GM10266 (cell line): Measurements from ENCODE around the gene SLAIN1.

Experiments used
- DNase-seq: peaks from one replicate; pipeline ENCODE4 v3.0.0; 2012; ENCODE audit errors: extremely low spot score
- TF ChIP-seq, protein P1 (sequence below): IDR thresholded peaks from 2 replicates; pipeline ENCODE4 v1.5.1; 2012; ENCODE audit warnings: mild to moderate bottlenecking, low read depth; ENCODE audit not compliant: control insufficient read depth, insufficient read depth; ENCODE audit errors: missing control alignments

The SLAIN1 gene

DNA sequence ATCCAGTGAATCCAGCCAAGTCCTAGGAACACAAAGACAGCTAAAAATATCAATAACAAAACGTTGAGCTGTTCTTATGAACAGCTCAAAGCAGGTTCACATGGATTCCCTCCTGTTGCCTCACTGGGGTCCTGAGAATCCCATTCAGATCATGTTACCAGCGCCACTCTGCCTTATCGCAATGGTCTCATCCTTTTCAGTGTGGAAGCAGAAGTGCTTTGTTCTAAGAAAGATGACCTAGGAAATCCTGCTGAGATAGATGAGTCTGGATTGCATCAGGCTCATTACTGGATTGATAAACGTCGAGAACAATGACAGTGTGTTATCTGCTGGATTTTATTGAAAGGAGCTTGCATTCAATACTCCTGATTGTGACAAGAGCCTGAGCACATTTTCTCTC, 87.0 kb downstream of the SLAIN1 start:
- no peak for DNase-seq
- TF ChIP-seq, protein P1, sequence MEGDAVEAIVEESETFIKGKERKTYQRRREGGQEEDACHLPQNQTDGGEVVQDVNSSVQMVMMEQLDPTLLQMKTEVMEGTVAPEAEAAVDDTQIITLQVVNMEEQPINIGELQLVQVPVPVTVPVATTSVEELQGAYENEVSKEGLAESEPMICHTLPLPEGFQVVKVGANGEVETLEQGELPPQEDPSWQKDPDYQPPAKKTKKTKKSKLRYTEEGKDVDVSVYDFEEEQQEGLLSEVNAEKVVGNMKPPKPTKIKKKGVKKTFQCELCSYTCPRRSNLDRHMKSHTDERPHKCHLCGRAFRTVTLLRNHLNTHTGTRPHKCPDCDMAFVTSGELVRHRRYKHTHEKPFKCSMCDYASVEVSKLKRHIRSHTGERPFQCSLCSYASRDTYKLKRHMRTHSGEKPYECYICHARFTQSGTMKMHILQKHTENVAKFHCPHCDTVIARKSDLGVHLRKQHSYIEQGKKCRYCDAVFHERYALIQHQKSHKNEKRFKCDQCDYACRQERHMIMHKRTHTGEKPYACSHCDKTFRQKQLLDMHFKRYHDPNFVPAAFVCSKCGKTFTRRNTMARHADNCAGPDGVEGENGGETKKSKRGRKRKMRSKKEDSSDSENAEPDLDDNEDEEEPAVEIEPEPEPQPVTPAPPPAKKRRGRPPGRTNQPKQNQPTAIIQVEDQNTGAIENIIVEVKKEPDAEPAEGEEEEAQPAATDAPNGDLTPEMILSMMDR = no peak

DNA sequence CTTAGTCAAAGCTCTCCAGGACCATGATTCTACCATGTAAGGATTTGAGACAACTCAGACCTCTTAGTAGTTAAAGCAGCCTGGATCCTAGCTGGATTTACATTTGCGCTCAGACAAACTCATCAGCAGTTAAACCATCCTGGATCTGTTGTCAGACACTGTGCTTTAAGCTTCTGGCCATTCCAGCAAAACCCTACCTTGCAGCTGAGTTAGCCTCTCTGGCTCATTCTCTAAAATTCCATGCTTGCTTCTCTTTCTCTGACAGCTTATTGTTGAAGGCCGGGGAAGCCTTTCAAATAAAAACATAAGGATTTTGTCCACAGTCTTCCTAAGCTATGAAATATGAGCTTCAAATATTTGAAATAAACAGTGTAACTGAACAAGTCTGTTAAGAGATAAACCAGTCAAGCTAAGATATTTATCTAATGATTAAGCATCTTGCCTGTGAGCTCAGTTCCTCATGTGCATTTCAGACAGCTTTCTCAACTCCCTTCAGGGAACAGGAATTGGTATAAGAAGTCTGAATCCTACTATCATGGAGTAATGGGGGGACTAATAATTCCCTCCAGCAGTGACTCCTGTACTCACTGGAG, 89.3 kb downstream of the SLAIN1 start:
- no peak for DNase-seq
- TF ChIP-seq, protein P1 = no peak

DNA sequence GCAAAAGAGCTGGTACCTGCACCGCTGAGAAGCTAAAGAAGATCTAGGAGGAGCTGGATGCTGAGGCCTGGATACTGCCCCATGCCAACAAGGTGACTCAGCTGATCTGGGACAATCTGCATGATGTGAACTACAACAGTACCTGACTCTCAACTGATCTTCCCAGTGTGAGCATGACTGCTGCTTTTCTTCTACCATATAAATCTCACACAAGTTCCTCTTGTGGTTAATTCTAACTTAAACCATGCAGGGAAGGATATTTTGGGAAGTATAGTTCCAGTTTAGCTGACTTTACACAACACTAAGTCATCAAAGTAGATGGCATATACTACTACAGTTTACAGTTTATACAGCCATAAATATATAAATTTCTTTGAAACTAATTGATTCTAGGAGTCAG, 91.9 kb downstream of the SLAIN1 start:
- TF ChIP-seq, protein P1 = no peak

DNA sequence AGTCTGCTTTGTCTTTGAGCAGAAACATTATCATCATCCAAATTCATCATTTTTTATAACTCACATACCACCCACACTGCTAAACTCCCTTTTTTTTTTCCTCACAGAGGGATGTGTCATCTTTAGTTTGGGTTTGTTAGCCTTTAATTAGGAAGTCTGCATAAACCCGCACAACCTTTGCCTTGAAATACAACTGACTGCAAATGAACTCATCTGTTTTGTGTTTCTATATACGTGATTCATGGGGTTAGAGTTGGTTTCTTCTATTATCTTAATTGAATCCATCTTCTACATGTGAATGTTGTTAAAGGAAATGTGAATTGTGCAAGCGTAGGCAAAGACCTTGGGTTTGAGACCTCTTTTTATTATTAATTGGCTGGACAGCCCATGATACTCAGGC, 102.7 kb downstream of the SLAIN1 start:
- no peak for DNase-seq
- TF ChIP-seq, protein P1 = no peak

More for the DNA sequence above, 91.9 kb downstream of the SLAIN1 start:
- DNase-seq = no peak

DNA sequence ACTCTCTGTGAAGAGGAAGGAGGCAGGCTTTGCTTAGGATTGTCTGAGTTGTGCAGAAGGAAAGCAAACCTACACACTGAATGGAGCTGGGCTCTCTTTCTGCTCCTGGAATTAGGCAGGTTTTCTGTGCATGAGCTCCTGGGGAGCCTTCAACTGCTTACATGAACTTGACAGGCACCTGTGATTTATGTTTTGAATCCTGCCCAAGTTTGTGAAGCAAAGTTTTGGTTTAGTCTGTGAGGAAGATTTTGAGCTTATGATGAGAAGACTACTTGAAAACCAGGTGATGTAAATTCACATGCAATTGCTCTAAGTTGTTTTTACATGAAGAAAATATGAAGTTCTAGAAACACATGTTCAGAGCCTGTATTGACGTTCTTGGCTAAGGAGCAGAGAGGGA, 109.0 kb downstream of the SLAIN1 start:
- DNase-seq = no peak
- TF ChIP-seq, protein P1 = no peak

DNA sequence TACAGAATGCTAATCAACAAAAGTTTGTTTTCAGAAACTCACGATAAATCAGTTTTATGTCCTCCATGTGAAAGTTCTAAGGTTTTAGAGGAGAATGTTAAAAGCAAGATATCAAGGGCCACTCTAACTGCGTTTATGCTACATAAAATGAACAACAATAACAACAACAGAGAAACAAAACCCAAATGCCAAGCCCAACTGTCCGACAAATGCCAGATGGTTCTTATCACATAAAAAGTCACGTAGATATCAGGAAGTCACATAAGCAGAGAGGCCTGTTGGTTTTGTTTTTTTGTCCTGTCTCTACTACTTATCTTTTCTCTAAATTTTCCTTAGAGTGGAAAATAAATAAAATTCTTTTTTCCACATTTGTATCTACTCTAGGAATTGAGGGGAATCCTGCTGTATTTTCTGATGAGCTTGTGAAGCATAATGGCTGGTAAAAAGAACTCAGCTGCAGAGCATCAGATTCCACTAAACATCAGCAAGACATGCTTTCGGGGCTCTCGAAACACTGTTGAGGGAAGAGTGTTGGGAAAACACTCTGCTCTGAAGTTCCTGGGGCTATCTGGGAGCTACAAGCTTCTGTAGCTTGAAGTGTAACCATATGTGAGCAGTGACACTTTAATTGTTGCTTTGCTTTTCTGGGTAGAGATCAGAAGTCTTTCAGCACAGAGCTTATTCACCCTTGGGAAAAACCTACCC, 110.1 kb downstream of the SLAIN1 start:
- TF ChIP-seq, protein P1 = no peak
- DNase-seq = no peak

DNA sequence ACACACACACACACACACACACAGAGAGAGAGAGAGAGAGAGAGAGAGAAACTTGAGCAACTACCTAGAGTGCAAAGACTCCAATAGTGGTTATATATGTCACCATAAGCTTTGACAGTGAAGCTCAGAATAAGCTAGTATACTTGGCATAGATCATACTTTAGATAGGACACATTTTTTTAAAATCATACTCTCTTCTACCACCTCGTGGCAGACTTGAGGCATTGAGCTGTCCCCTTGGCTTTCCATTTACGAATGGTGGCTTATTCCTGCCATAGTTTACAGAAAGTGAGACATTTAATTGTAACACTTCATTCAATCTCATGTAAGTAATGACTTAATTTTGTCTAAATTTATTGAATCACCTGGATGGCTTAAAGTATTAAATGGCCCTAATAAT, 112.9 kb downstream of the SLAIN1 start:
- DNase-seq = peak; percentile 21
- TF ChIP-seq, protein P1 = peak; percentile 54
